ENCODE measurements around the gene OGFOD2. TPM values are rescaled to one million over a fixed set of nuclear protein-coding genes. Genes with fewer than 3 reads are reported as not detected.

Gene OGFOD2
- total and polyA plus RNA-seq, 10 donors, result 9.5 to 32.3 (median 20.5) TPM

Small RNA genes lying within 50 kb of the gene (microRNA-seq; reads per million reads assigned to microRNA genes)
- gene MIR4304, result 0 reads per million in 3 donors

Small RNA genes lying within 50 kb of the gene (small RNA-seq; reads per million reads assigned to genes)
- 0 reads per million in 4 donors for gene ARL6IP4
- gene MIR4304, result 0 reads per million in 4 donors

Other genes starting within 250 kb of the OGFOD2 start
- gene HCAR1, start 244.4 kb upstream of the OGFOD2 start, total RNA-seq, result 10 to 100 TPM in 2 of 7 donors, 1 to 10 TPM in 5; 1.5 to 10.8 (median 4.4) TPM
- gene HCAR1, start 244.4 kb upstream of the OGFOD2 start, polyA plus RNA-seq, result under 1 TPM; 0.26 to 0.70 (median 0.53) TPM
- 10 to 100 TPM; 29.0 to 41.7 (median 38.5) TPM for gene DENR, start 222.4 kb upstream of the OGFOD2 start, total RNA-seq
- 10 to 100 TPM; 26.6 to 36.0 (median 28.3) TPM for gene DENR, start 222.4 kb upstream of the OGFOD2 start, polyA plus RNA-seq
- gene CCDC62, start 200.7 kb upstream of the OGFOD2 start, total RNA-seq, result 1 to 10 TPM; 1.0 to 2.2 (median 1.6) TPM
- under 1 TPM; 0.52 to 0.54 (median 0.52) TPM for gene CCDC62, start 200.7 kb upstream of the OGFOD2 start, polyA plus RNA-seq
- 10 to 100 TPM; 40.3 to 65.2 (median 48.0) TPM for gene HIP1R, start 139.8 kb upstream of the OGFOD2 start, total RNA-seq
- gene HIP1R, start 139.8 kb upstream of the OGFOD2 start, polyA plus RNA-seq, result 10 to 100 TPM; 42.2 to 65.9 (median 65.1) TPM
- gene VPS37B, start 79.1 kb upstream of the OGFOD2 start, total RNA-seq, result 10 to 100 TPM; 43.4 to 67.5 (median 54.2) TPM
- gene VPS37B, start 79.1 kb upstream of the OGFOD2 start, polyA plus RNA-seq, result 10 to 100 TPM; 24.8 to 42.7 (median 29.6) TPM
- 1 to 10 TPM; 4.1 to 6.2 (median 5.5) TPM for gene ABCB9, start 8.8 kb upstream of the OGFOD2 start, total RNA-seq
- 1 to 10 TPM; 1.5 to 2.8 (median 1.7) TPM for gene ABCB9, start 8.8 kb upstream of the OGFOD2 start, polyA plus RNA-seq
- gene ARL6IP4, start 5.4 kb downstream of the OGFOD2 start, total RNA-seq, result 100 to 1,000 TPM; 150 to 202 (median 181) TPM
- 100 to 1,000 TPM; 308 to 419 (median 377) TPM for gene ARL6IP4, start 5.4 kb downstream of the OGFOD2 start, polyA plus RNA-seq
- 10 to 100 TPM in 4 of 7 donors, 1 to 10 TPM in 3; 7.1 to 23.7 (median 13.9) TPM for gene PITPNM2, start 175.8 kb downstream of the OGFOD2 start, total RNA-seq
- gene PITPNM2, start 175.8 kb downstream of the OGFOD2 start, polyA plus RNA-seq, result 1 to 10 TPM; 2.2 to 5.2 (median 2.3) TPM

All from spleen (tissue), 11 donors.